NOMO-1 treated with DMSO at 0.1 percent for 48 hours (cell line): ENCODE data around the gene VPS13A.
A peak's percentile ranks its signal among the peaks of the same experiment; 100 is the strongest.

Experiments
- DNase-seq: peaks from one replicate; lab custom pipeline; 2025; ENCODE audit not compliant: unreplicated experiment; lab: John Stamatoyannopoulos, UW

VPS13A gene

DNA sequence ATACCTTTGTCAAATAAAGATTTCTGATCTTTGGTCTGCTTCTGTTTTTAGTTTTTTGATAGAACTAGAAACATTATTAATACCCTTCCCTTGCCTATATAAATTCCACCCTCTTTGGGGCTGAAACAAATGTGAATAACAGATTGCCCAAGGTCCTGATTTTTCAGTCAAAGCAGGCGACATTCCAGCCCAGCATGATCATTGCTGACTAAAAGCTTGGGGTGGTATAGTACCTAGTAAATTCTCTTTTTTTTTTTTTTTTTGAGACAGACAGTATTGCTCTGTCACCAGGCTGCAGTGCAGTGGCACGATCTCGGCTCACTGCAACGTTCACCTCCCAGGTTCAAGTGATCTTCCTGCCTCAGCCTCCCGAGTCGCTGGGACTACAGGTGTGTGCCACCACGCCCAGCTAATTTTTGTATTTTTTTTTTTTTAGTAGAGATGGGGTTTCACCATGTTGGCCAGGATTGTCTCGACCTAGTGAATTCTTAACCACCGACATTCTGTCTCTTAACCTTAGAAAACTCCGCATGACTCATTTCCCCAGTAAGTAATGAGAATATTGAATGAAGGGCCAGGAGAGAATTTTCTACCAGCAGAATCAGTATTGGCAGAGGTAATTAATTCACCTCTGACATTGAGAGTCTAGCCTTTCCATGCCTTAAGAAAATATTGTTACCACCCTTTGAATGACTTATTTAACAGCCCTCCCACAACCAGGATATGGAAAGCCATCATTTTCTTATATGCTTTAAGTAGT lies 244.4 kb downstream of the VPS13A start:
- DNase-seq: no peak

DNA sequence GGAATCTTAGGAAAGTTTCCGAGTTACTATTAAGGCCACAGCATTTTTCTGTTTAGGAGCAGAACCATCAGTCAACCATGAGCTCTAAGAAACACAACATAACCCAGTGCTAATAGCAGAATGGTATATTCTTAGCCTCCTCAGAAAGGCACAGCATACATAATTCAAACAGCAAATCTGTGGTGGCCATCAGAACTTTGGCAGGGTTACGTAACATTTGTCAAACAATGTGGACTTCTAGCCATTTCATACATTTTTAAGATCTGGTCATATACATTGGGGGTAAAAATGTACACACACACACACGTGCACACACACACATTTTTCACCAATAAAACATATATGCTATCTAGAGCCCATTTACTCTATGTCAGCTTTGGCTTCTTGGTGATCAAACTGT lies 245.6 kb downstream of the VPS13A start:
- DNase-seq: no peak

DNA sequence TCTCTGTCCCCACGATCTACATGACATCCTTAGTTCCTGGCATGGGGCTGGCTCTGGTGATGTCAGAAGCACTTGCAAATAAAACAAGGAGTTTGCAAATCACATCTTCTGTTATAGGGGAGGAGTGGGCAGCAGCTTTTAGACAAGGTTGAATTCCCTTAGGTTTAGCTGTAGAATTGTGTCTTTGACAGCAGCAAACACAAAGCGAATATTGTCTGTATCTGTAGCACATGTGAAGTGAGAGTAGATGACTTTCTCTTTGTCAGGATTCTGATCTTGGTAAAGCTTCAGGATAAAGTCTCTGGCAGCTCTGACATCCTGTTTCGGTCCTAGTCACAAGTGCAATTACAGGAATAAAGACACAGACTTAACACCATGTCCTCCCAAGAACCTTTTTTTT lies 246.5 kb downstream of the VPS13A start:
- DNase-seq: no peak

DNA sequence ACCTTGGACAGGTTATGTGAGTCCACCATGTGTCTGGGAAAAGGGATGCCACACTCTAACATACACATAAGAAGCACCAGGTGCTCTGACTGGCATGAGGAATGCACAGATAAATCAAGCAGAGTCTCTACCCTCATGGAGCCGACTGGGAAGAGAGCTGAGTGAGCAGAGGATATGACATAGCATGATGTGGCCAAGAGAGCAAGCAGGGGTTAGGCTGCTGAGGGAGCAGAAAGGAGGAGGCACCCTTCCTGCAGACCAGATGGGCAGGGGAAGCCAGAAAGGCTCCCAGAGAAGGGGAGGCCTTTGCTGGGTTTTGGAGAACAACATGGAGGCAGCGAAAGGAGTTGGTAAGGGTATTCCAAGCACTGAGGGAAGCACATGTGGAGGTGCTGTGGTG lies 247.7 kb downstream of the VPS13A start:
- DNase-seq: no peak

DNA sequence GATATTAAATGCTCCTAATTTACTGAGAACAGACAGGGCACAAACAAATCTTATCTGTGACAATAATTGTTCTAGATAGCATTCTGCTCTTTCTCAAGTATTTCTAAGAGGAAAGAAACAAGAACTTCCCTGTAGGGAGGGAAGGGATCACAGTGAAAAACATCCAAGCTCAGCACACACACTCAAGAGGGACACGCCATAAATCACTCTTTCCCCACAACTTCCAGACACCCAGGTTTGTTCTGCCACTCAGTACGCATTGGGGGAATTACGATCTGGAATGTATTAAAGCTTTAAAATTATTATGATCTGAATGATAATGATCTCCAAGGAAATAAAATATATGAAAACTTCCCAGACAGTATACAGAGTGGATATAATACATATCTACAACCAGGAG lies 249.4 kb downstream of the VPS13A start:
- no peak for DNase-seq

DNA sequence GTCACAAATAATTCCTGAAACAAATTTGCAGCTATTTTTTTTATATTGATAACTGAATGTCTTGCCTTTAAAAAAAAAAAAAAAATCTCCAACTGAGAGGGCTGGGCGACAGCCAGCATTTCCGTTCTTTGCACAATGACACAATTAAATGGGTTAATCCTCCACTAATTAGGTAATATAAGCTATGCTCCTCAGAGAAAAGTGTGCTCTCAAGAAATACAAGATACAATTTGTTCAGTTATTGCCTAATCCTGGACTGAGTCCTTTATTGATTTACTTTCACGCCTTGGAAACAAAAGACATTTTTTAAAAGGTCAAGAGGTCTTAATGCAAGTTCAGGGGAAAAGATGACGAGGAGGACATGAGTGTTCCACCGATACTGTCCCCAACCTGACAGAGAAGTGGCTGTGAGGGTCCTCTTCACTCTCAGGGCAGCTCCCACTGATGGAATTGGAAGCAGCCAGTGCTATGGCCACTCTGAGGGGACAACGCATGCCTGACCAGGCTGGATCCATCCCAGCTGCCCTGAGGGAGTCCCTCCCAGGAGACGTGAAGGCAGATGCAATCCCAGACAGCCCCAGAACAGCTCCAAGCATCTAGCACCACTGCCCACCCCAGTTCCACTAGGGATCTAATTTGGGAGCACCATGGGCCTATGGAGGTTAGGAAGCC lies 250.1 kb downstream of the VPS13A start:
- no peak for DNase-seq

DNA sequence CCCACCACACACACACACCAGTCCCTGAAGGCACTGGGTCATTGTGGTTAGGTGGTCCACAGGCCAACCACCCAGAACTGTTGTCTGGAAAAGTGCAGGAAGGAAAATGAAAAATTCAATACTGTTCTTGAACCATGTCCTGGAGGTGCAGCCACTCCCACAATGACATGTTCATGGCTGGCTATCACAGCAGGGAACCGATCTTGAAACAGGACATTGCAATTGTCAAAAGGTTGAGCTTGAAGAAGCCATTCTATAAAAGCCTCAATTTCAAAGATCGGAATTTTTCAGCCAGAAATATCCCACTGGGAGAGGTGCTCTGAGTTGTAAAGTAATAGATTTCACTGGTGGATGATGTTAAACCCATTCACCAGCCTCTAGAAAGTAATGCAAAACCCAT lies 252.6 kb downstream of the VPS13A start:
- DNase-seq: no peak

DNA sequence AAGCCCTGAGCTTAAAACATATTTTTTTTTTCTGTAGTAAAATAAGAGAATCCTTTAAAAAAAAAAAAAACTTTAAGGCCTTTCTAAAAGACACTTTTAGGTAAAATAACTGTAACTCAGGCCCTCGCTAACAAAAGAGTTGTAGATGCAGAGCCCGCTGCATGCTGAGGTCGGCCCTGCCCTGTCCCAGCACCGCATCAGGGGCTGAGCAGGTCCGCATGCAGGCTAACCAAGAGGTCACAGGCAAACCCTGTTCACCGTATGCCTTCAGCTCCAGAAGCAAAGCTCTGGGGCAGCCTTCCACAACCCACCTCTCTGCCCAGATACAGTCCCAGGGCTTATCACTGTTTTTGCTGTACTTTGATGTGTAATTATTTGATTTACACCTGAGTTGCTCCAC lies 254.7 kb downstream of the VPS13A start:
- DNase-seq: no peak

DNA sequence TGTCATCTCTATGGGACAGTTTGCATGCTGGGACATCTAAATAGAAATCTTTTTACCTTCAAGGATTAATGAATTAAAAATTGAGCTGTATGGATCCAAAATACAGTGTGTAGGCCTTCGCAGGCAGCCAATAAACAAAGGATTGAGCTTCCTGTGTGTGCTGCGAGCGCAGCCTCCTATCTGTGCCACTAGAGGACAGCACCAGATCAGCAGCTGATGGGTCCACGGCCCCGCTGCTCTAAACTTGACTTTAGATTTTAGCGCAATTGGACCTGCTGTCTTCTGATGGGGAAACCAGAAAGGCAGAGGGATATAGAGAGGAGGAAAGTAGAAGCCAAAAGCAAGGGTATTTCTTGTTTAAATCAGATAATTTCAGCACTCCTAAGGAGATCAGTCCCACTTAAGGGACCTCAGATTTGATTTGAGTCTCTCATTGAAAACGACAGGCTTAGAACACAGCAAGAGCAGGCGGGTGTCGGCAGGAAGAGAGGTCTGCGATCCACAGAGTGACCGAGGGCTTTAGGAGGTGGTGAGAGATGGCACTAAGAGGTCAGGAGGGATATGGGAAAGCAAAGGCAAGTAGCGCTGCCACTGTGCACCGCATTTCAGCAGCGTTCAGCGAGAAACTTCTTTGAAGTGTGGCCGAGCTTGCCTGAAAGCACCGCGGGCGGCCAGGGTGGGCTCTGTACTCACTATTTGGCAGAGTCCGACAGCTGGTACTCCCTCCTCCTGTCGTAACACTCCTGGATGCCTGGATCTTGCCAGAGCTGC lies 256.5 kb downstream of the VPS13A start:
- peak; percentile 15 for DNase-seq

DNA sequence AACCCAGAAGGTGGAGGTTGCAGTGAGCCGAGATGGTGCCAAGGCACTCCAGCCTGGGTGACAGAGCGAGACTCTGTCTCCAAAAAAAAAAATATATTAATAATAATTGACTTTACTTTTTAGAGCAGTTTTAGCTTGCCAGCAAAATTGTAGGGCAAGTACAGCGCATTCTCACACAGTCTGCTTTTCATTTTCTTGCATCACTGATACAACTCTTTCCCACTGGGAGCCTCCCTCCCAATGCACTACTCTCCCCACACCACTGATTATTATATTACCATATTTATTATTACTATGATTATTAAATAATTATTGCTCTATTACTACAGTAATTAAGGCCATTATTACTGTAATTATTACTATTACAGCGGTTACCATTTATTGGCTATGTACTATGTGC lies 257.9 kb downstream of the VPS13A start:
- DNase-seq: no peak

DNA sequence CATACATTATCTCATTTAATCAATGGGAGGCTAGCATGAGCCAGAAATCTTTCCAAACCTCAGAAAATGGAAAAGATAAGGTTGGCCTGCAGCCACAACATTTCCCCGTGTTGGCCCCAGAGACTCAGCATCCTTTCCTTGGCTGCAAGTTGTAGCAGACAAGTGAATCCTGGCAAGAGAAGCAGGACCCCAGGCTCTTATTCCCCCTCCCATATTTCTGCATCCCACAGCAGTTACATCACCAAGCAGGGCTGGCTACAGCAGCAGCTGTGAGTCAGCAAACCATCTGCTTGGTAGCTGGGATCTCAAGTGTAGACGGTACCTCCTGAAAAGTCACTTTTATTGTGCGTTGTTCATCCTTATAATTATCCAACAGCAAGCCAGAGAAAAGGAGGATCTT lies 258.4 kb downstream of the VPS13A start:
- DNase-seq: no peak

DNA sequence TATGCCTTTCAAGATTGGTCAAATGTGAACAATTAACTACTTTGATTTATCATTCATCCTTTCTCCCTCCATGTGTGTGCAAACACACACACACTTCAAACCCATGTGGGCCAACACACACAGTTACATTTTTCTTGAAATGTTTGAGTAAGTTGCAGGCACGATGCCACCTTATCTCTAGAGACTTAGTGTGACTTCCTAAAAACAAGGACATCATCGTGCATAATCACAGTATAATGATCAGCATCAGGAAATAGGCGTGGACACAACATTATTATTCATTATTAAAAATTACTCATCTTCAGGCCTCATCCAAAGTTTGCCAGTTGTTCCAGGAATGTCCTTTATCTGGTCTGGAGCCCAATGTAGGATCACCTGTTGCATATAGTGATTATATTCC lies 261.3 kb downstream of the VPS13A start:
- no peak for DNase-seq

DNA sequence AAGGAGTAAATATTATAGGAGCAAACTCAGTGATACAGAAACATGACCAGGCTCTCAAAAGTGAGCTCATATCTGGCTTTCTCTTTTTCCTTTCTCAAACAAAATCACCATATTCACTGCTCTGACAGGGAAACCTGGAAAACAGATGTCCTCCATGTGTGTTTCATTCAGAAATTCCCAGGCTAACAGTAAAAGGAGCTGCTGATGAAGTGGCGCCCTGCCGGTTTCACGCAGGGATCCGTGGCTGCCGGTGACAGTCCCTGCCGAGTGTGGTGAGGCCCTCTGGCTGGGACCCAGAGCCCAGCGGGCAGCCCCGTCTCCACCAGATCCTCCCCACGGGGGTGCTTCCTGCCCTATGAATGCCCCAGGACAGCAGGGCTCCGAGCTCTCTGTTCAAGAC lies 262.7 kb downstream of the VPS13A start:
- DNase-seq: no peak

DNA sequence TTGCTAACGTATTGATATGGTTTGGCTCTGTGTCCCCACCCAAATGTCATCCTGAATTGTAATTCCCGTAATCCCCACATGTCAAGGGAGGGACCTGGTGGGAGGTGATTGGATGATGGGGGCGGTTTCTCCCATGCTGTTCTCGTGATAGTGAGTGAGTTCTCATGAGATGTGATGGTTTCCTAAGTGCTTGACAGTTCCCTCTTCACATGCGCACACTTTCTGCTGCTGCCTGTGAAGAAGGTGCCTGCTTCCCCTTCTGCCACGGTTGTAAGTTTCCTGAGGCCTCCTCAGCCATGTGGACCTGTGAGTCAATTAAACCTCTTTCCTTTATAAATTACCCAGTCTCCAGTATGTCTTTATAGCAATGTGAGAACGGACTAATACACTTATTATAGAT lies 263.8 kb downstream of the VPS13A start:
- peak; percentile 23 for DNase-seq

DNA sequence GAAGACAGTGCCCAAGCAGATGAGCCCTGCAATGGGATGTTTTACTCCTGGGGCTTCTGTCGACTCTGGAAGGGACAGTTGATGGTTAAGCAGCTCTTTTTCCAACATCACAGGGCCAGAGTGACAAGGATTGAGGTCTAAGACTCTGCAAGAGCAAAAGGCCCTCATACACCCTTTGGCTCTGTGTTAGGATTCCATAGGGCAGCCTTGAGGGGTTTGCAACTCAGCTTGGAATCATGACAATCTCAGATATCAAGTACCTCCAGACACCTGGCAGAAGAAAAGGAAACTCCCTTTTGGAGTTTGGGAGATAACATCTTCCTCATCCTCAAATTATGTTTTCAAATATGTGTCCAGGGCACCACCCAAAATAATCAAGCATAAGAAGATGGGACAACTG lies 265.1 kb downstream of the VPS13A start:
- no peak for DNase-seq

DNA sequence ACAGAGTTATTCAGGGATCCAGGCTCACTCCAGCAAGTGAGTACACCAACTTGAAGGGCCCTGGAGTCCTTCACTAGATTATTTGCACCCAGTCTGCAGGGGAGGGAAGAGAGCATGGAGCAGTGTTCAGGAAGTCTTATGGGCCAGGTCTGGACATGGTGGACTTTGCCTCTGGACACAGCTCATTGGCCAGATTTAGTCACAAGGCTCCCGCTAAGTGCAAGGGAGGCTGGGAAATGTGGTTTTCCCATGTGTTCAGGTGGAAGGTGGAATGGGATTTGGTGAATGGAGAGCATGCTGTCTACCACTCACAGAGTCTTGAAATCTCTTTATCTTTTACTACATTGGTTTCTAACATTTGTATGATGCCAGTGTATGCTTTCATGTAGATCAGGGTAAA lies 270.3 kb downstream of the VPS13A start:
- no peak for DNase-seq

DNA sequence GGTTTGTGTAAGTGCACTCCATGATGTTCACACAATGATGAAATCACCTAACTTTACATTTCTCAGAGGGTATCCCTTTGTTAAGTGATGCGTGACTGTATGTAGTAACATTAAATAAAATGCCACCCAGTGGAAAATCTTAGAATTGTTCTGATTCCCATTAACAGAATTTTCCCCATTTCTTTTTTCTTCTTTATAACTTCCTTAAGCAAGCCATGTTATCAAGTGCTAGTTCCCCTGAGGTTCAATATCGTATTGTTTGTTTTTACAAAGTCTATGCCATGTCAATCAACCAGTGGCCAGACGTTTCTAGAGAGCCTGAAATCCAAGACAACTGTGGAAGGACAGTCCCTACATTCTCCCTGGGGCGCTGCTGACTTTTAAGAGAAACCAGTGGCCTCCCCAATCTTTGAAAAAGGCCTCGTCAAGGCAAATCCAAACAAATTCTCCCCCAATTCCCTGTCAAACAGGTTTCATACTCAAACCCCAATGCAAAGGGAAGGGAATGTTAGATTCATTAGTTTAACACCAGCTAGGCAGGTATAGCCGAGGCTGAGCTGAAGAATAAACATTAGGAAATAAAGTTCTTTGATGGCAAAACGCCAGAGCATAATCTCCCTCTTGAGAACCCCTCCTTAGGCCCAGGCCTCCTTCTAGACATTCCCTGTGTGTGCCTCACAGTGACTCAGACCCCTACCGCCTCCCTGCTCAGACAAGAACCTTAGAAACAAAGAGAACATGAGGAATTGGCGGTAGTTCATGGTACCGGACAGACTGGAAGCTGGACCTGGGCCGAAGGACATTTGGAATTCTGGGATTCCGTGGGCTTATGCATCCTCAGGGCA lies 272.1 kb downstream of the VPS13A start:
- DNase-seq: no peak

DNA sequence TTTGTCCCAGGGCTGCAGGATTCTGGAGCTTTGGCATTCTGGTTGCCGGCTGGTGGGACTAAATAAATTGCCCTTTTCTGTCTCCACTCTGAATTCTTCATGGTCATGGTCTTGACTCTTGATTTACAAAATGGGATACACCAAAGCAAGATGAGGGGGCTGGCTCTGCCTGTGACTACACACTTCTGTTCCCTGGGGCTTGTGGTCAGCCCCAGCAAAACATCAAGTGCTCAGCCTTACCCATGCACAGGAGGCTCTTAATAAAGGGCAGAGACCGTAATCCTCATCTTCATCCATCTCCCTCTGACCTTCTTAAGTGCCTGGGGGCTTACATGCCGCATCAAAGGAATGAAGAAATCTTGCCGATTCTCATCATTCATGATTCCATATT lies 272.7 kb downstream of the VPS13A start:
- no peak for DNase-seq

DNA sequence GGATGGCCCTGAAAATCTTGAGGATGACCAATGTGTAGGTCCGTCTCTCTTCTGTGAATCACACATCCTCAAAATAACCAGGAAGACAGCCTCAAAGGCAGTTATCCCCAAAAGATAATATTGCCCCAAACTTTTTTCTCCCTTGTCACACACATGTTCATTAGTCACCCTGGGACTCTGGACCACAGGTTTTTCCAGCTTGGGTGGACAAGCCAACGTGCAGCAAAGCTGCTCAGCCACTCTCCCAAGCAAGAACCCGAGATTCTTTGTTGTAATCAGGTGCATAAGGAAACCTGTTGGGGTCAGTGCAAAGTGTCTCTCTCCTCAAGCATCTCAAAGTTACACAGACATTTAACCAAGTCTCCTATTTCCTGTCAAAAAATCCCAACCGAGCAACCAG lies 274.2 kb downstream of the VPS13A start:
- no peak for DNase-seq

DNA sequence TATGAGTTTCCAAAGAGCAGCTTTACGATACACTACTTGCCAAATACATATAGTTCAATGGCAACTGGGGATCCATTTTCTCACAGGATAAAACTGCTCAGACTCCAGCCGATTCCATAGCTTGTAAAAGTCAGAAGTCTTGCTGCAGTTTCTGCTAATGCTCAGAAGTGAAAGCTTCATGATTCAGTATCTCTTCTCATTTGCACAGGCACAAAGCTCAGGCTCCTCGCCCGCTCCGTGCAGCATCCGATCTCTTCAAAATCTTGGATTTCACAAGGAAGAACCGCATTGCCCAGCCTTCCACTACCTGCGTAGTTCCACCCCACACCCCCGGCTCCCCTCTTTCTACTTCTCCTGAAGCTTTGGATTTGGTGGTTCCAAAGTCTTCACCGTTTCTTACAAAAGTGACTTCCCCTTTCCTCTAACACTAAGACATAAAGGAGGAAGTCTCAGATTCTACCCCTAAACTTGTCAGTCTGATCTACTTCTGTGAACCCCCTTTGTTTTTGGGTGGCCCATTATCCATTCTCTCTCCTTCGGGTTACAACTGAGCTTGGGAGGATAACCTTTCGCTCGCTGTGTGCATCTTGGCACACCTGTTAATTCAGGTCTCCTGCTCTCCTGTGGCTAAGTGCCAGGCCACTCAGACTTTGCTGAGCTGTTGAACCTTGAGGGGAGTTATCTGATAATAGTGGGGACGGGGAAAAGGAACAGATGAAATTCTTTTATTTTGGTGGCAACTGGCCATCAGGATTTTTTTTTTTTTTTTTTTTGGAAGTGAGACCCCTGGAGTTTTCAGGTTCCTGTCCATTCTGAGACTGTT lies 276.7 kb downstream of the VPS13A start:
- DNase-seq: peak; percentile 57
